ENCODE results near the gene GRM2.

GRCh38 chr3:51748327-51748726 lies 41.5 kb downstream of the GRM2 start:
- TF ChIP-seq CTCF (IDR thresholded peaks at IDR 0.05), result no peak
- no peak for TF ChIP-seq POLR2A (IDR thresholded peaks at IDR 0.05)
- TF ChIP-seq EP300 (IDR thresholded peaks at IDR 0.05), result no peak

All from tibial nerve (tissue), 4 donors.